K562 (cell line): Measurements from ENCODE around the gene NBEAL1.
A peak's percentile ranks its signal among the peaks of the same experiment; 100 is the strongest.

ENCODE experiments used
- GABPB1 ChIP-seq: sonication (generic); formaldehyde crosslinking; IDR thresholded peaks from 2 replicates; pipeline ENCODE4 v1.8.0; 2022; ENCODE audit warnings: mild to moderate bottlenecking, missing genetic modification reagents
- HDGF ChIP-seq: fragments of 450-650 bp; IDR thresholded peaks from 2 replicates; pipeline ENCODE4 v1.6.1; 2016
- KDM2B ChIP-seq: fragments of 250-450 bp; sonication (Bioruptor Pico); IDR thresholded peaks from 2 replicates; pipeline ENCODE4 v1.8.0; 2021; ENCODE audit warnings: mild to moderate bottlenecking, moderate library complexity
- POLR2A ChIP-seq: fragments of 450-650 bp; conservative IDR thresholded peaks from 2 replicates; pipeline ENCODE4 v1.6.1; 2016

GRCh38 chr2:202965810-202966460 is 48.7 kb upstream of the NBEAL1 start:
- TF ChIP-seq KDM2B (CRISPR knock-in tag), result no peak
- peak; percentile 51; the same call in 1 of the 2 replicates for TF ChIP-seq POLR2A
- no peak for TF ChIP-seq GABPB1 (CRISPR knock-in tag)
- no peak for TF ChIP-seq HDGF
